GM06990 (cell line): ENCODE data around the gene ZNF865.
A peak's percentile ranks its signal among the peaks of the same experiment; 100 is the strongest.

ENCODE experiments used
- DNase-seq: peaks from one replicate; pipeline ENCODE4 v3.0.0-alpha.2; 2011; ENCODE audit not compliant: insufficient read length; ENCODE audit errors: extremely low read depth
- H3K27me3 ChIP-seq: replicated peaks from 2 replicates; pipeline ENCODE4 v1.6.0; 2011; ENCODE audit warnings: low read length; ENCODE audit not compliant: control insufficient read depth, insufficient read depth
- H3K36me3 ChIP-seq: 2 replicates; pipeline ENCODE4 v1.5.1; 2011; ENCODE audit warnings: low read length; ENCODE audit not compliant: control insufficient read depth, insufficient read depth
- H3K4me3 ChIP-seq: replicated peaks from 2 replicates; pipeline ENCODE4 v1.5.1; 2011; ENCODE audit warnings: low read depth, mild to moderate bottlenecking, control low read depth, low read length
- TF ChIP-seq, protein P1 (sequence below): IDR thresholded peaks from 2 replicates; pipeline ENCODE4 v1.5.1; 2011; ENCODE audit warnings: low read length, control low read depth, mild to moderate bottlenecking, inconsistent platforms; ENCODE audit not compliant: insufficient read depth, poor library complexity, severe bottlenecking

Gene ZNF865

GRCh38 chr19:55606471-55606787 lies 982 bp downstream of the ZNF865 start:
- no peak for DNase-seq
- Histone ChIP-seq H3K4me3 (peak overlapping the region; percentile 90), H3K27me3 (no peaks in the 10 kb centered on the region), H3K36me3 (peaks cover 7% of the 10 kb centered on the region)
- TF ChIP-seq, protein P1, sequence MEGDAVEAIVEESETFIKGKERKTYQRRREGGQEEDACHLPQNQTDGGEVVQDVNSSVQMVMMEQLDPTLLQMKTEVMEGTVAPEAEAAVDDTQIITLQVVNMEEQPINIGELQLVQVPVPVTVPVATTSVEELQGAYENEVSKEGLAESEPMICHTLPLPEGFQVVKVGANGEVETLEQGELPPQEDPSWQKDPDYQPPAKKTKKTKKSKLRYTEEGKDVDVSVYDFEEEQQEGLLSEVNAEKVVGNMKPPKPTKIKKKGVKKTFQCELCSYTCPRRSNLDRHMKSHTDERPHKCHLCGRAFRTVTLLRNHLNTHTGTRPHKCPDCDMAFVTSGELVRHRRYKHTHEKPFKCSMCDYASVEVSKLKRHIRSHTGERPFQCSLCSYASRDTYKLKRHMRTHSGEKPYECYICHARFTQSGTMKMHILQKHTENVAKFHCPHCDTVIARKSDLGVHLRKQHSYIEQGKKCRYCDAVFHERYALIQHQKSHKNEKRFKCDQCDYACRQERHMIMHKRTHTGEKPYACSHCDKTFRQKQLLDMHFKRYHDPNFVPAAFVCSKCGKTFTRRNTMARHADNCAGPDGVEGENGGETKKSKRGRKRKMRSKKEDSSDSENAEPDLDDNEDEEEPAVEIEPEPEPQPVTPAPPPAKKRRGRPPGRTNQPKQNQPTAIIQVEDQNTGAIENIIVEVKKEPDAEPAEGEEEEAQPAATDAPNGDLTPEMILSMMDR = no peak

DNA sequence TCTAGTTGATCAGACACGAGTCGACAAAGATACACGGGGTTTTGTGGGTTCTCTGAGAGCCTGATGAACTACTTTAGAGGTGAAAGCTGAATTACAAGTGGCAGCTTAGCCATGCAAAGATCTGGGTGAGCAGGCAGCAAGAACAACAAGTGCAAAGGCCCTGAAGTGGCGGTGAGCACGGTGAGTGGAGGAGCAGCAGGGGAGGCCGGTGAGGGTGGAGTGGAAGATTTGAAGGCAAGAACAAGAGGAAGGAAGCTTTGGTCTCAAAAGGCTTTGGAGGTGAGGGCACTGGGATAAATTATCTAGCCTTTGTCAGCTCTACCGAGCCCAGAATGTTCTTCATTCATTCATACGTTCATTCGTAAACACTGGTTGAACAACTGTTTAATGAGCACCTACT lies 1.4 kb downstream of the ZNF865 start:
- Histone ChIP-seq H3K27me3 (no peaks in the 10 kb centered on the region), H3K4me3 (peak overlapping the region; percentile 90), H3K36me3 (peaks cover 7% of the 10 kb centered on the region)
- no peak for DNase-seq
- TF ChIP-seq, protein P1 = no peak

GRCh38 chr19:55609326-55609725 lies 3.9 kb downstream of the ZNF865 start:
- Histone ChIP-seq H3K4me3 (no peak overlapping the region), H3K27me3 (no peaks in the 10 kb centered on the region), H3K36me3 (peaks cover 3% of the 10 kb centered on the region; the same call in 1 of the 2 replicates)
- TF ChIP-seq, protein P1 = no peak
- DNase-seq = no peak

DNA sequence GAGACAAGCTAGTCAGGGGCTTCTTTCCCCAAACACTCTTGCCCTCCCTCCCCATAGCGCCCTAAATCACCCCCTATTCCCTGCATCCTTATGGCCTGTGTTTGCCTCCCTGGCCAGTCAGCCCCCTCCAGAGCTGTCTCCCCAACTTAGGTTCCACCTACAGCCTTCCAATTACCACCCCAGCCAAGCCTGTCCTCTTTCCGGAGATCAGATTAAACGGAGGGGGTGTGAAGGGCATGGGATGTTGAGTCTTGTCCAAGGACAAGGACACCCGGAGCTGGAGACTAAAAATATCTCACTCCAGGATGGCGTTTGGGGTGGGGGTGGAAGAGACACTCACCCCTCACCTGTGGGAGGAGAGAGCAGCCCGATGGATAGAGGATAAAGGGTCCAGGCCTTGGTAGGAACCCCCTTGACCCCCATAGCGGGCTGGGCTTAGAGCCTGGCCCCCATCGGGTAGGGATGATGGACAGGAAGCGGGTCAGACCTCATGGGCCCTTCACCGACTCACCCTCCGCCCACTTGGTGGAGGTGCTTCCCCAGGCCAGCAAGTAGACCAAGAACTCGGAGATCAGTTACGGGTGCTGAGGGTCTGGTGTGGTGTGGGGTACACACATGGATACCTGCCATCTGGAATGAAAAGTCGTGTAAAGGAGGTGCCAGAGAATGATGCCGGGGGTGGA lies 6.0 kb downstream of the ZNF865 start:
- Histone ChIP-seq H3K4me3 (no peak overlapping the region), H3K36me3 (peaks cover 16% of the 10 kb centered on the region), H3K27me3 (no peaks in the 10 kb centered on the region)
- no peak for DNase-seq
- TF ChIP-seq, protein P1 = no peak

- DNase-seq = no peak
- Histone ChIP-seq H3K4me3 (no peak overlapping the region), H3K36me3 (peaks cover 18% of the 10 kb centered on the region), H3K27me3 (no peaks in the 10 kb centered on the region)
- TF ChIP-seq, protein P1 = no peak
Observed at GRCh38 chr19:55611983-55612645, 6.7 kb downstream of the ZNF865 start.

DNA sequence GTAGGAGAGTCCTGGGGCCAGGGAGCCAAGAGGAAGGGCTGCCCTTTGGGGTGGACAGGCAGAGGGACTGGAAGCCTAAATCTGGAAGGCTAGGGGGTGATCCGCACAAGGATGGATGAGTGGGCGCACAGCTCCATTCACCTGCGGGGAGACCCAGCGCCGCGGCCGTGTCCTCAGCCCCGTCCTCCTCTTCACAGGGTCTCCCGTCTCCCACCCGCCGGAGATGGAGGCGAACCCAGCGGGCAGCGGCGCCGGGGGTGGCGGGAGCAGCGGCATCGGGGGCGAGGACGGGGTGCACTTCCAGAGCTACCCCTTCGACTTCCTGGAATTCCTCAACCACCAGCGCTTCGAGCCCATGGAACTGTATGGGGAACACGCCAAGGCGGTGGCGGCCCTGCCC lies 7.9 kb downstream of the ZNF865 start:
- Histone ChIP-seq H3K36me3 (peaks cover 22% of the 10 kb centered on the region), H3K27me3 (no peaks in the 10 kb centered on the region), H3K4me3 (no peak overlapping the region)
- DNase-seq = no peak
- TF ChIP-seq, protein P1 = no peak
